Kidney (tissue), 14 donors: ENCODE results near the gene SUDS3. TPM values are rescaled to one million over a fixed set of nuclear protein-coding genes. Genes with fewer than 3 reads are reported as not detected.

Experiments used
- DNase-seq, 5 donors: peaks; one replicate each; pipeline ENCODE4 v3.0.0-alpha.2; 2013 to 2020
- FAIRE-seq: peaks from 2 replicates; lab custom pipeline; 2012; peaks lifted over from hg19 to GRCh38; lab: Jason Lieb, UNC
- H3K27ac ChIP-seq, 2 donors: one replicate each; pipeline ENCODE4 v1.7.0; 2013; ENCODE audit warnings: low read depth in 2 of 2, low read length in 2 of 2, inconsistent platforms in 1 of 2
- H3K27me3 ChIP-seq: one replicate; pipeline ENCODE4 v1.7.1; 2013; ENCODE audit warnings: low read length, inconsistent platforms; ENCODE audit not compliant: control insufficient read depth, insufficient read depth
- H3K36me3 ChIP-seq, 3 donors: one replicate each; pipeline versions ENCODE4 v1.7.0 to v1.7.1; 2013; ENCODE audit warnings: low read length in 3 of 3, control low read depth in 1 of 3, inconsistent platforms in 1 of 3; ENCODE audit not compliant: insufficient read depth in 3 of 3, control insufficient read depth in 2 of 3
- H3K4me1 ChIP-seq, 3 donors: one replicate each; pipeline versions ENCODE4 v1.7.0 to v1.7.1; 2013; ENCODE audit warnings: low read length in 3 of 3, inconsistent platforms in 1 of 3, low read depth in 1 of 3; ENCODE audit not compliant: control insufficient read depth in 2 of 3, insufficient read depth in 2 of 3
- H3K4me3 ChIP-seq, 3 donors: one replicate each; pipeline versions ENCODE4 v1.7.0 to v1.8.1; 2013; ENCODE audit warnings: low read length in 3 of 3, control low read depth in 1 of 3, inconsistent platforms in 1 of 3
- H3K9ac ChIP-seq, 3 donors: one replicate each; pipeline versions ENCODE4 v1.7.0 to v1.7.1; 2013; ENCODE audit warnings: low read length in 3 of 3, control low read depth in 1 of 3, inconsistent platforms in 1 of 3
- H3K9me3 ChIP-seq, 3 donors: one replicate each; pipeline versions ENCODE4 v1.7.0 to v1.7.1; 2013; ENCODE audit warnings: low read length in 3 of 3, control low read depth in 1 of 3, inconsistent platforms in 1 of 3; ENCODE audit not compliant: control insufficient read depth in 2 of 3, insufficient read depth in 1 of 3
- CTCF ChIP-seq: IDR thresholded peaks from 3 replicates; pipeline ENCODE4 v1.5.1; 2012; ENCODE audit warnings: mild to moderate bottlenecking, moderate library complexity, borderline replicate concordance; ENCODE audit not compliant: insufficient read depth; ENCODE audit errors: extremely low read depth
- intact Hi-C: fragments of 100-400 bp; cut with DNase I; formaldehyde crosslinking; loops from one replicate; pipeline ENCODE4 v1.11.1; 2022
- polyA plus RNA-seq: library from polyadenylated mRNA; stranded (reverse); fragments of 350-450 nt; fragmentation: Illumina TruSeq; extraction: RNeasy Lipid Tissue Mini Kit (QIAGEN cat#74804); gene quantifications from one replicate; pipeline ENCODE4 v1.2.3, GENCODE V29; 2014; ENCODE audit warnings: low read depth, low replicate concordance; ENCODE audit not compliant: insufficient read depth
- total RNA-seq: library from RNA; stranded (reverse); fragmentation: NEBNext Ultra II Directional; extraction: Animal tissue kit (Norgen Biotek cat#: 25700); gene quantifications from one replicate; pipeline ENCODE4 v1.2.1, GENCODE V29; 2021
- donor health status: control.
- donor health status: control.
- donor health status: control.
- donor health status: control.
- donor health status: control.
- donor health status: DM: yes; HTN: yes; CAD: no.
- donor health status: Normal renal cell carcinoma (clear cell type).

SUDS3 gene
- total and polyA plus RNA-seq, 2 donors from 2014 or later: 14.9 to 29.0 TPM

DNA sequence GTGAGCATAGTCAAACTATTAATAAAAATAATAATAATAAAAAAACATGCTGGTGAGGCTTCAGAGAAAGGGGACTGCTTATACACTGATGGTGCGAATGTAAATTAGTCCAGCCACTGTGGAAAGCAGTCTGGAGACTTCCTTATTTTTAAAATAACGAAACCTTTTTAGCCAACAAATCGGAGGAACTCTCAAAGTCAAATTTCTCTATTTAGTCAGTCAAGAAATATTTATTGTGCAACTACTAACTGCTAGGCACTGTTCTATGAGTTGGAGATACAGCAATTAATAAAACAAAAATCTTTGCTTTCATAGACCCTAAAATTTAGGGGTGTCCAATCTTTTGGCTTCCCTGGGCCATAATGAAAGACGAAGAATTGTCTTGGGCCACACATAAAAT lies 14.5 kb upstream of the SUDS3 start:
- intact Hi-C loops: no loop called here
- no peak overlapping the region for H3K4me3 ChIP-seq
- TF ChIP-seq CTCF: no peak
- no peaks in the 10 kb centered on the region for H3K27me3 ChIP-seq
- no peak overlapping the region for H3K27ac ChIP-seq
- H3K9ac ChIP-seq: no peak overlapping the region
- no peaks in the 10 kb centered on the region for H3K9me3 ChIP-seq
- H3K4me1 ChIP-seq: peaks cover 0 to 6% (median 0%) of the 10 kb centered on the region in 3 donors
- no peak for DNase-seq
- FAIRE-seq: no peak
- no peaks in the 10 kb centered on the region for H3K36me3 ChIP-seq

GRCh38 chr12:118368821-118369220 lies 7.5 kb upstream of the SUDS3 start:
- intact Hi-C loops: no loop called here
- no peak for DNase-seq

DNA sequence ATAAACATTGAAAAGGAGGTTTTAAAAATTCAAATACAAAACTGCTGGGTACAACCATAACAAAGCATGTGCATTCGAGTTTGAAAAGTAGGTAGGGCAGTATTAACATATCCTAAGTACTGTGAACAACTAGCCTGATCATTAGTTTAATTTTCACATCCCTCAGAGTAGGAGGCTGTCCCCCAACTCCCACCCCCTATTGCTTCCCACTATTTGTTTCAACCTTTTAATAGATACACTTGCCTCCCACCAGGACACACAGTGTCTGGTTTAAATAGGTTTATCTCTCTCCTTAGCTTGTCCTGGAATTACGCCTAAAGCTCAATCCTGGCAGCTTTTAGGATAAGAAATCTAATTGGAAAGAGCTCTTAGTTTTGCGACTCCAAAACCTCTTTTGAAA lies 5.8 kb upstream of the SUDS3 start:
- intact Hi-C loops: no loop called here
- no peak for DNase-seq
- Histone ChIP-seq H3K4me1 (peaks cover 0 to 9% (median 6%) of the 10 kb centered on the region in 3 donors), H3K27me3 (peaks cover 3% of the 10 kb centered on the region), H3K9me3 (no peaks in the 10 kb centered on the region), H3K36me3 (no peaks in the 10 kb centered on the region), H3K27ac (no peak overlapping the region), H3K4me3 (peak overlapping the region in 2 of 3 donors; percentile 77 to 83), H3K9ac (no peak overlapping the region)
- TF ChIP-seq CTCF: no peak
- FAIRE-seq: no peak

More at GRCh38 chr12:118368821-118369220, 7.5 kb upstream of the SUDS3 start:
- H3K9ac ChIP-seq: no peak overlapping the region
- no peak overlapping the region for H3K27ac ChIP-seq
- FAIRE-seq: no peak
- no peaks in the 10 kb centered on the region for H3K36me3 ChIP-seq
- H3K4me1 ChIP-seq: peaks cover 0 to 7% (median 6%) of the 10 kb centered on the region in 3 donors
- H3K4me3 ChIP-seq: no peak overlapping the region
- no peak for TF ChIP-seq CTCF
- H3K9me3 ChIP-seq: no peaks in the 10 kb centered on the region
- peaks cover 3% of the 10 kb centered on the region for H3K27me3 ChIP-seq
